ENCODE data around the gene VAMP2. TPM values are rescaled to one million over a fixed set of nuclear protein-coding genes. Genes with fewer than 3 reads are reported as not detected.

The VAMP2 gene
- total RNA-seq, 4 donors from 2014 or later, result 14.6 to 39.8 (median 33.4) TPM

- Histone ChIP-seq H3K4me1 (peaks cover 0 to 51% (median 9%) of the 10 kb centered on the region in 3 donors), H3K9me3 (no peaks in the 10 kb centered on the region), H3K4me3 (peak overlapping the region in 1 of 2 donors; percentile 21), H3K36me3 (peaks cover 3 to 36% of the 10 kb centered on the region in 2 donors), H3K27ac (peak overlapping the region; percentile 88 to 100 (median 99)), H3K27me3 (no peaks in the 10 kb centered on the region)
- ATAC-seq, result no peak
- 26 to 54% methylated on average over 10 to 21 of the region's 21 CpGs for WGBS, 2 donors (ENCODE audit: low coverage in 1 of 2)
- TF ChIP-seq POLR2AphosphoS5 (IDR thresholded peaks at IDR 0.05) (no peak), EP300 (IDR thresholded peaks at IDR 0.05) (no peak), POLR2A (IDR thresholded peaks at IDR 0.05) (no peak), CTCF (IDR thresholded peaks at IDR 0.05) (no peak)
Measured at GRCh38 chr17:8137645-8138373, 24.9 kb downstream of the VAMP2 start.

DNA sequence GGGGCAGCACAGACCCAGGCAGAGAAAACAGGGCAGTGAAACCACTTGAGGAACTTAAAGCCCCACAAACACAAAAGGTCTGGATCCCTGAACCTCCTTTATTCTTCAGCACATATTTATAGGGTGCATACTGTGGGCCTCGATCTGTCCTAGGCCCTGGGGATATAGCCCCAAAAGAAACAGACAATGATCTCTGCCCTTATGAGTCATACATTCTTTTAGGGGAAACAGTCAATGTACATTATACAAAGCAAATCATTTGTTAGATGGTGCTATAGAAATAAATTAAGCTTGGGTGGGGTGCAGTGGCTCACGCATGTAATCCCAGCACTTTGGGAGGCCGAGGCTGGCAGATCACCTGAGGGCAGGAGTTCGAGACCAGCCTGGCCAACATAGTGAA lies 28.8 kb downstream of the VAMP2 start:
- Histone ChIP-seq H3K36me3 (no peaks in the 10 kb centered on the region), H3K9me3 (no peaks in the 10 kb centered on the region), H3K4me3 (no peak overlapping the region), H3K4me1 (peaks cover 0 to 13% (median 9%) of the 10 kb centered on the region in 3 donors), H3K27me3 (peaks cover 18% of the 10 kb centered on the region), H3K27ac (no peak overlapping the region)
- no peak for TF ChIP-seq EP300 (IDR thresholded peaks at IDR 0.05)
- no peak for TF ChIP-seq POLR2A (IDR thresholded peaks at IDR 0.05)
- TF ChIP-seq POLR2AphosphoS5 (IDR thresholded peaks at IDR 0.05), result no peak
- TF ChIP-seq CTCF (IDR thresholded peaks at IDR 0.05), result no peak
- 64 to 86% methylated on average over 3 to 4 of the region's 4 CpGs for WGBS, 2 donors (ENCODE audit: low coverage in 1 of 2)
- no peak for ATAC-seq

GRCh38 chr17:8133399-8133798 lies 29.3 kb downstream of the VAMP2 start:
- Histone ChIP-seq H3K4me3 (no peak overlapping the region), H3K36me3 (no peaks in the 10 kb centered on the region), H3K4me1 (peaks cover 0 to 9% (median 7%) of the 10 kb centered on the region in 3 donors), H3K9me3 (no peaks in the 10 kb centered on the region), H3K27ac (no peak overlapping the region), H3K27me3 (peaks cover 23% of the 10 kb centered on the region)
- no peak for TF ChIP-seq POLR2AphosphoS5 (IDR thresholded peaks at IDR 0.05)
- no peak for TF ChIP-seq EP300 (IDR thresholded peaks at IDR 0.05)
- no peak for TF ChIP-seq POLR2A (IDR thresholded peaks at IDR 0.05)
- no peak for TF ChIP-seq CTCF (IDR thresholded peaks at IDR 0.05)
- no peak for ATAC-seq
- 39% methylated on average over 3 of the region's 12 CpGs; no CpG with 5 or more reads in 1 of the 2 donors for WGBS, 2 donors (ENCODE audit: low coverage in 1 of 2)

- H3K4me1 ChIP-seq, result peaks cover 0 to 8% (median 2%) of the 10 kb centered on the region in 3 donors
- WGBS, 2 donors (ENCODE audit: low coverage in 1 of 2), result 74 to 75% methylated on average over 3 of the region's 3 CpGs
- no peaks in the 10 kb centered on the region for H3K9me3 ChIP-seq
- no peak overlapping the region for H3K27ac ChIP-seq
- no peaks in the 10 kb centered on the region for H3K36me3 ChIP-seq
- TF ChIP-seq POLR2AphosphoS5 (IDR thresholded peaks at IDR 0.05) (no peak), EP300 (IDR thresholded peaks at IDR 0.05) (no peak), CTCF (IDR thresholded peaks at IDR 0.05) (no peak), POLR2A (IDR thresholded peaks at IDR 0.05) (no peak)
- peaks cover 33% of the 10 kb centered on the region for H3K27me3 ChIP-seq
- no peak overlapping the region for H3K4me3 ChIP-seq
- ATAC-seq, result no peak
Measured at GRCh38 chr17:8131844-8132441, 30.8 kb downstream of the VAMP2 start.

Measured in gastroesophageal sphincter (tissue), 4 donors.